ENCODE results near the gene THBS1. TPM values are rescaled to one million over a fixed set of nuclear protein-coding genes. Genes with fewer than 3 reads are reported as not detected.
A peak's percentile ranks its signal among the peaks of the same experiment; 100 is the strongest.

The THBS1 gene
- total RNA-seq, 2 experiments from 2014 or later, result 0.02 to 0.20 TPM

- Mint-ChIP-seq H3K27ac (no peak overlapping the region), H3K9me3 (peaks cover 7% of the 10 kb centered on the region), H3K27me3 (ENCODE audit: low read depth) (peaks cover 7% of the 10 kb centered on the region), H3K4me3 (no peak overlapping the region), H3K4me1 (ENCODE audit: low read depth) (peaks cover 34% of the 10 kb centered on the region), H3K36me3 (ENCODE audit: low read depth) (no peaks in the 10 kb centered on the region)
- DNase-seq, result no peak
- CTCF ChIA-PET, result interaction anchor here (1.4 kb wide), 1 partner anchor 64 kb away, joined by 3 read pairs; no protein-coding TSS in a partner anchor
- intact Hi-C loops (cut with micrococcal nuclease), result loop anchor here (2.0 kb wide), 1 partner anchor 161 kb away; the partner anchor contains the start of gene FSIP1
These were observed 41.1 kb downstream of the THBS1 start for GRCh38 chr15:39621976-39622375.

DNA sequence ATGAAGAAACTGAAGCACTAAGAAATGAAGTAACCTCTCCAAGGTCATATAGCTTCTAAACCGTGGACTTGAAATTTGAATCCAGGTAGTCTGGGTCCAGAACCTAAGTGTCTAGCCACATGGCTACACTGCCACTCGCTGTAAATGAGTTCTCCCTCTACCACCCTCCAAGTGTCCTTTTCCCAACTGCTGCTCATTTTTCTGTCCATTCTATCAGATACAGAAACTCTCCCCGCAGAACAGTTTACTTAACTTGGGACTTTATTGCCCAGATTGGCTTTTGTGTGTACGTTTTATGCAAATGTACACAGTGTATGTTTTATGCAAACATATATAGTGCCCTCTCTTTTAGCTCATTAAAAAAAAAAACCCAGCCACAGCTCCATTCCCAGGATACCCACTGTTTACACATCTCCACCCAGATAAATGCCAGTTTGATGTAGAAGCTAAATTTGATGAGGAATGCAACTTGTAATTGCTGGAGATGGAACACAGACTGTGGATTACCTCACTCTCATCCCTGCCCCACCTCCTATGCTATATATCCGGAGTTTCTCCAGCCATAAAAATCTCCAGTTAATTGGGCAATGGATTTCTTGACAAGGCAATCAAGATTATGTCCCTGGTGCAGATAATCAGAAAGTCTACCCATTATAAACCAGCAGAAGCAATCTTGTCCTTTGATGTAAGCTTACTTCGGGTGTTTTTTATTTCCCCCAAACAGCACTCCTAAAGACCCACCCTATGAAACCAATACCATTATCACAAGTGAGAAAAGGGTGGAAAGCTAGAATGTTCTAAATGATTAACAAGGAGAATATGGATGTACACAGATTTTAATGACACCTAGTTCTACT is 42.0 kb downstream of the THBS1 start:
- Mint-ChIP-seq H3K27ac (no peak overlapping the region), H3K9me3 (peaks cover 7% of the 10 kb centered on the region), H3K4me1 (ENCODE audit: low read depth) (peaks cover 34% of the 10 kb centered on the region), H3K27me3 (ENCODE audit: low read depth) (peaks cover 7% of the 10 kb centered on the region), H3K36me3 (ENCODE audit: low read depth) (no peaks in the 10 kb centered on the region), H3K4me3 (no peak overlapping the region)
- intact Hi-C loops (cut with micrococcal nuclease), result loop anchor here (1.0 to 2.0 kb wide), 2 partner anchors 8 to 160 kb away; partner anchors contain the start of gene FSIP1
- DNase-seq, result no peak
- CTCF ChIA-PET, result no interaction called here

GRCh38 chr15:39623529-39623931 is 42.7 kb downstream of the THBS1 start:
- Mint-ChIP-seq H3K9me3 (peaks cover 7% of the 10 kb centered on the region), H3K36me3 (ENCODE audit: low read depth) (no peaks in the 10 kb centered on the region), H3K27me3 (ENCODE audit: low read depth) (peaks cover 7% of the 10 kb centered on the region), H3K4me1 (ENCODE audit: low read depth) (peaks cover 34% of the 10 kb centered on the region), H3K27ac (peak overlapping the region; percentile 6), H3K4me3 (no peak overlapping the region)
- DNase-seq, result peak; percentile 56
- CTCF ChIA-PET, result no interaction called here
- intact Hi-C loops (cut with micrococcal nuclease), result loop anchor here (1.0 to 2.0 kb wide), 2 partner anchors 8 to 159 kb away; partner anchors contain the start of gene FSIP1

- Mint-ChIP-seq H3K4me1 (ENCODE audit: low read depth) (peaks cover 47% of the 10 kb centered on the region), H3K36me3 (ENCODE audit: low read depth) (no peaks in the 10 kb centered on the region), H3K27me3 (ENCODE audit: low read depth) (peaks cover 7% of the 10 kb centered on the region), H3K9me3 (peaks cover 7% of the 10 kb centered on the region), H3K4me3 (no peak overlapping the region), H3K27ac (peak overlapping the region; percentile 76)
- peak; percentile 62 for DNase-seq
- intact Hi-C loops (cut with micrococcal nuclease), result no loop called here
- CTCF ChIA-PET, result no interaction called here
These were observed 43.9 kb downstream of the THBS1 start for GRCh38 chr15:39624806-39625205.

GRCh38 chr15:39625451-39625850 is 44.6 kb downstream of the THBS1 start:
- H3K36me3 Mint-ChIP-seq (ENCODE audit: low read depth), result no peaks in the 10 kb centered on the region
- H3K27ac Mint-ChIP-seq, result no peak overlapping the region
- peaks cover 5% of the 10 kb centered on the region for H3K27me3 Mint-ChIP-seq (ENCODE audit: low read depth)
- no peak overlapping the region for H3K4me3 Mint-ChIP-seq
- no peak for DNase-seq
- intact Hi-C loops (cut with micrococcal nuclease), result no loop called here
- CTCF ChIA-PET, result no interaction called here
- peaks cover 53% of the 10 kb centered on the region for H3K4me1 Mint-ChIP-seq (ENCODE audit: low read depth)
- H3K9me3 Mint-ChIP-seq, result peaks cover 4% of the 10 kb centered on the region

- DNase-seq, result no peak
- no peaks in the 10 kb centered on the region for H3K36me3 Mint-ChIP-seq (ENCODE audit: low read depth)
- peaks cover 5% of the 10 kb centered on the region for H3K27me3 Mint-ChIP-seq (ENCODE audit: low read depth)
- intact Hi-C loops (cut with micrococcal nuclease), result no loop called here
- CTCF ChIA-PET, result no interaction called here
- H3K27ac Mint-ChIP-seq, result no peak overlapping the region
- H3K4me3 Mint-ChIP-seq, result no peak overlapping the region
- H3K9me3 Mint-ChIP-seq, result peaks cover 4% of the 10 kb centered on the region
- peaks cover 56% of the 10 kb centered on the region for H3K4me1 Mint-ChIP-seq (ENCODE audit: low read depth)
These were observed 45.0 kb downstream of the THBS1 start for GRCh38 chr15:39625856-39626255.

- intact Hi-C loops (cut with micrococcal nuclease), result loop anchor here (2.0 kb wide), 2 partner anchors 15 to 201 kb away; no protein-coding TSS in a partner anchor
- Mint-ChIP-seq H3K36me3 (ENCODE audit: low read depth) (no peaks in the 10 kb centered on the region), H3K27me3 (ENCODE audit: low read depth) (peaks cover 5% of the 10 kb centered on the region), H3K9me3 (peaks cover 4% of the 10 kb centered on the region), H3K4me3 (no peak overlapping the region), H3K27ac (no peak overlapping the region), H3K4me1 (ENCODE audit: low read depth) (peaks cover 61% of the 10 kb centered on the region)
- no peak for DNase-seq
- CTCF ChIA-PET, result no interaction called here
These were observed 46.7 kb downstream of the THBS1 start for GRCh38 chr15:39627451-39628143.

DNA sequence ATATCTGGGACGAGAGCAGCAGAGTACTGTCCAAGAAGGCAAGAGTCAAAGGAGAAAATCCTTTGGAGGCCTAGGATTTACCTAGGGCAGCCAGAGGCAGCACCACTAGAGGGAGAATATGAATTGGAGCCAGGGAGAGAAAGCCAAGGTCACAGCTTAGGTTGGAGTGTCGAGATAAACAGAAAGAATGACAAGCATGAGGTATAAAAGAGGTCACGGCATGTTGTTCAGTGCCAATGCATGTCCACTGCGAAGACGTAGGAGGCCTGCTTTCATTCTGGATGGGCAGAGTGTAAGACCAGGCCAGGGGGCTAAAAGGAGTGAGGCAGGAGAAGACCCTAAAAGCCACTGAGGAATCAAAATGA is 47.2 kb downstream of the THBS1 start:
- no peak for DNase-seq
- intact Hi-C loops (cut with micrococcal nuclease), result loop anchor here (2.0 kb wide), 2 partner anchors 15 to 201 kb away; no protein-coding TSS in a partner anchor
- no peak overlapping the region for H3K27ac Mint-ChIP-seq
- peaks cover 57% of the 10 kb centered on the region for H3K4me1 Mint-ChIP-seq (ENCODE audit: low read depth)
- H3K9me3 Mint-ChIP-seq, result peaks cover 4% of the 10 kb centered on the region
- H3K27me3 Mint-ChIP-seq (ENCODE audit: low read depth), result peaks cover 1% of the 10 kb centered on the region
- no peaks in the 10 kb centered on the region for H3K36me3 Mint-ChIP-seq (ENCODE audit: low read depth)
- CTCF ChIA-PET, result interaction anchor here (1.2 kb wide), 1 partner anchor 159 kb away, joined by 4 read pairs; no protein-coding TSS in a partner anchor
- no peak overlapping the region for H3K4me3 Mint-ChIP-seq

DNA sequence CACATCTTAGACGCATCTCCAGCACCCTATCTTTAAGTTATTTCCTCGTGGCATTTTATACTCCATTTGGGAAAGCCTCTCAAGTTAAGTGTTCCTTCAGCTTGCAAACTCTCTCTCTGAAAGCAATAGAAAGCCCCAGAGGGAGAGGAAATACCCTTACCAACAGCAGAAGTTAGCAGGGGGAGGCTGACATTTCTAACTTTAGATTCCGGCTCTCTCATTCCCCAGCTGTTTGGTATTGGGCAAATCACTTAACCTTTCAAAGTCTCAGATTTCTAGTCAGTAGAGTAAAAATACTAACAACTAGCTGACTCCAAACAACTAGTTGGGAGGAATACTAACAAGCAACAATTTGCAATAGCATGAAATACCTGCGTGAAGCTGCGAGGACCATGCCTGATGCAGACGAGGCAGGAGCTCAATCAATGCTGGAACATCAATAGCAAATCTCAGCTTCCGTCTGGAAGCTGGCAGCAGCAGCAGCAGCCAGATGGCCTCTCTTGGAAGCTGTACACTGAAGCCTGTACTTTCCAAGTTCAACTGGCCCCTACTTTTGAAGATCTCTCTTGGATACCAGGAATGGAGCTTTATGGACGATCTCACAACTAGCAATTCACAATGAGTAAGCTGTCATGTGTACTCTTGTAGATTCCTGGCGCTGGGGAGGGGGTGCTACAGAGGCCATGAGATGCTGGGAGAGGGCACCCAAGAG is 47.8 kb downstream of the THBS1 start:
- no peak for DNase-seq
- no peaks in the 10 kb centered on the region for H3K36me3 Mint-ChIP-seq (ENCODE audit: low read depth)
- intact Hi-C loops (cut with micrococcal nuclease), result loop anchor here (1.0 to 2.0 kb wide), 4 partner anchors 14 to 306 kb away; partner anchors contain the start of gene EIF2AK4
- H3K4me3 Mint-ChIP-seq, result no peak overlapping the region
- peak overlapping the region; percentile 14 for H3K27ac Mint-ChIP-seq
- H3K4me1 Mint-ChIP-seq (ENCODE audit: low read depth), result peaks cover 55% of the 10 kb centered on the region
- CTCF ChIA-PET, result interaction anchor here (1.2 to 1.7 kb wide), 2 partner anchors 128 to 159 kb away, joined by 4 to 9 read pairs; no protein-coding TSS in a partner anchor
- no peaks in the 10 kb centered on the region for H3K27me3 Mint-ChIP-seq (ENCODE audit: low read depth)
- H3K9me3 Mint-ChIP-seq, result peaks cover 4% of the 10 kb centered on the region

DNA sequence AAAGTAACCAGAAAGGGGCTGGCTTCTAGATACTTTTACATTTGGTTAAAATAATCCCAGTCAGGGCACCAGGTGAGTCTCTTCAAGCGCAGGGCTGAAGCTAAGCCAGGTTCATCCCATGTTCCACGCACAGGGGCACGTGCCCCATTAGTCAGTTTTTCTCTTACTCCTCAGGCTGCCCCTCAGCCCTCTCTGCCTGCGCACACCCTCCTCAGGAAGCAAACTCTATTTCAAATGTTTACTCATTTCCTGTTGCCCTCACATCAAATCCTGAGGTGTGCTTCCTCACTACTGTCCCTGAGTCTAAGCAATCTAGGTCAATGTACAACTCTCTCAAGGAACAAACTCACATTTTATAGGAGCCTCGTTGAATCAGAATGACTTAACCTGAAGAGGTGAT is 48.5 kb downstream of the THBS1 start:
- H3K27ac Mint-ChIP-seq, result peak overlapping the region; percentile 14
- DNase-seq, result peak; percentile 82
- H3K4me1 Mint-ChIP-seq (ENCODE audit: low read depth), result peaks cover 49% of the 10 kb centered on the region
- intact Hi-C loops (cut with micrococcal nuclease), result loop anchor here (1.0 to 2.0 kb wide), 4 partner anchors 13 to 305 kb away; partner anchors contain the start of gene EIF2AK4
- no peaks in the 10 kb centered on the region for H3K36me3 Mint-ChIP-seq (ENCODE audit: low read depth)
- H3K9me3 Mint-ChIP-seq, result peaks cover 4% of the 10 kb centered on the region
- no peaks in the 10 kb centered on the region for H3K27me3 Mint-ChIP-seq (ENCODE audit: low read depth)
- H3K4me3 Mint-ChIP-seq, result no peak overlapping the region
- CTCF ChIA-PET, result interaction anchor here (1.2 to 1.7 kb wide), 2 partner anchors 128 to 158 kb away, joined by 4 to 9 read pairs; no protein-coding TSS in a partner anchor

GRCh38 chr15:39629906-39630305 is 49.0 kb downstream of the THBS1 start:
- intact Hi-C loops (cut with micrococcal nuclease), result loop anchor here (1.0 to 2.0 kb wide), 5 partner anchors 13 to 304 kb away; partner anchors contain the start of gene EIF2AK4
- no peak for DNase-seq
- Mint-ChIP-seq H3K4me3 (no peak overlapping the region), H3K4me1 (ENCODE audit: low read depth) (peaks cover 44% of the 10 kb centered on the region), H3K27ac (peak overlapping the region; percentile 14), H3K27me3 (ENCODE audit: low read depth) (no peaks in the 10 kb centered on the region), H3K36me3 (ENCODE audit: low read depth) (no peaks in the 10 kb centered on the region), H3K9me3 (peaks cover 4% of the 10 kb centered on the region)
- CTCF ChIA-PET, result interaction anchor here (0.5 to 1.7 kb wide), 2 partner anchors 56 to 127 kb away, joined by 3 to 9 read pairs; no protein-coding TSS in a partner anchor

Measured in activated naive CD4-positive, alpha-beta T cell treated with anti-CD3 and anti-CD28 coated beads for 36 hours (primary cell).